Astrocyte of the spinal cord (primary cell): Measurements from ENCODE around the gene MTHFSD.

Source experiments
- DNase-seq: peaks from one replicate; pipeline ENCODE4 v3.0.0; 2011; ENCODE audit warnings: low read depth, low spot score
- H3K4me3 ChIP-seq: 2 replicates; pipeline ENCODE4 v1.5.1; 2011; ENCODE audit warnings: low read depth, mild to moderate bottlenecking, low read length, moderate library complexity
- in situ Hi-C: cut with HindIII; loops from 2 replicates; pipeline ENCODE4 v1.10.0; 2017; ENCODE audit warnings: low sequenced_read_pairs
- TF ChIP-seq, protein P1 (sequence below): IDR thresholded peaks from 2 replicates; pipeline ENCODE4 v1.5.1; 2012; ENCODE audit warnings: low read depth, mild to moderate bottlenecking, low read length, inconsistent platforms

Gene MTHFSD

GRCh38 chr16:86558355-86559193 is 3.5 kb upstream of the MTHFSD start:
- no peak for DNase-seq
- TF ChIP-seq, protein P1, sequence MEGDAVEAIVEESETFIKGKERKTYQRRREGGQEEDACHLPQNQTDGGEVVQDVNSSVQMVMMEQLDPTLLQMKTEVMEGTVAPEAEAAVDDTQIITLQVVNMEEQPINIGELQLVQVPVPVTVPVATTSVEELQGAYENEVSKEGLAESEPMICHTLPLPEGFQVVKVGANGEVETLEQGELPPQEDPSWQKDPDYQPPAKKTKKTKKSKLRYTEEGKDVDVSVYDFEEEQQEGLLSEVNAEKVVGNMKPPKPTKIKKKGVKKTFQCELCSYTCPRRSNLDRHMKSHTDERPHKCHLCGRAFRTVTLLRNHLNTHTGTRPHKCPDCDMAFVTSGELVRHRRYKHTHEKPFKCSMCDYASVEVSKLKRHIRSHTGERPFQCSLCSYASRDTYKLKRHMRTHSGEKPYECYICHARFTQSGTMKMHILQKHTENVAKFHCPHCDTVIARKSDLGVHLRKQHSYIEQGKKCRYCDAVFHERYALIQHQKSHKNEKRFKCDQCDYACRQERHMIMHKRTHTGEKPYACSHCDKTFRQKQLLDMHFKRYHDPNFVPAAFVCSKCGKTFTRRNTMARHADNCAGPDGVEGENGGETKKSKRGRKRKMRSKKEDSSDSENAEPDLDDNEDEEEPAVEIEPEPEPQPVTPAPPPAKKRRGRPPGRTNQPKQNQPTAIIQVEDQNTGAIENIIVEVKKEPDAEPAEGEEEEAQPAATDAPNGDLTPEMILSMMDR = no peak
- in situ Hi-C loops = loop anchor here (25.0 kb wide), 1 partner anchor 504 kb away; no protein-coding TSS in a partner anchor
- no peak overlapping the region for H3K4me3 ChIP-seq

- no peak overlapping the region for H3K4me3 ChIP-seq
- in situ Hi-C loops = loop anchor here (25.0 kb wide), 1 partner anchor 505 kb away; no protein-coding TSS in a partner anchor
- DNase-seq = no peak
- TF ChIP-seq, protein P1 = no peak
Observed at GRCh38 chr16:86557587-86557986, 2.6 kb upstream of the MTHFSD start.

- H3K4me3 ChIP-seq = no peak overlapping the region
- DNase-seq = no peak
- in situ Hi-C loops = loop anchor here (25.0 kb wide), 1 partner anchor 506 kb away; no protein-coding TSS in a partner anchor
- TF ChIP-seq, protein P1 = no peak
Observed at GRCh38 chr16:86556576-86556975, 1.5 kb upstream of the MTHFSD start.

DNA sequence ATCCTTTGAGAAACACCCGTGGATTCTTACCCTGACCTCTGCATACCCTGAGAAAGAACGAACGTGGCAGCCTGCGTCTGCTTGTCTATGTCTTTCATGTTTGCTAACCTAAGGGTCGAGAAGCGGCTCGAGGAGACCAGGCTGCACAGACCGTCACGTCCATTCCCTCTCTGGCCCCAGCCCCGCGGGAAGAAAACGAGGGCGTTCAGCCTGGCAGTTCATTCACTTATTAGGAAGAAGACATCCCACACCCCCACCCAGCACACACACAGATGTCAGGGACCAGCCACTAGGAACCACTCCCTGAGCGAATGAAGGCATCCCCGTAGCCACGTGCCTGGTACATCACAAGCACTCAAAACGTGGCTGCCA is 655 bp upstream of the MTHFSD start:
- no peak for DNase-seq
- in situ Hi-C loops = loop anchor here (25.0 kb wide), 1 partner anchor 507 kb away; no protein-coding TSS in a partner anchor
- peak overlapping the region; percentile 99 for H3K4me3 ChIP-seq
- TF ChIP-seq, protein P1 = no peak

DNA sequence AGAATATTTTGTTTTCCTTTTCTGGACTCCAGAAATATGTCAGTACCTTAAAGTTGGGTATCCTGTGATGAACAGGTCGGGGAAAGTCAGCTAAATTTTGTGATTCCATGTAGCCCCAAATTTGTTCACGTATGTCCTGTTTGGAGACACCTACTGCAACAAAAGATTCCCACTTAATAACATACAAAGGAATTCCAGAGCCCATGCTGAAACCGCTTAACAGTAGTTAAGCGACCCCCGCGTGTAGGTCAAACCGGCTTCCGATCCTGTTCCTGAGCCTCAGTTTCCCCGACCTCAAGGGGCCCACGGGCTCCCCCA is 477 bp downstream of the MTHFSD start:
- in situ Hi-C loops = loop anchor here (25.0 kb wide), 1 partner anchor 508 kb away; no protein-coding TSS in a partner anchor
- TF ChIP-seq, protein P1 = no peak
- no peak for DNase-seq
- H3K4me3 ChIP-seq = peak overlapping the region; percentile 99

GRCh38 chr16:86553356-86553755 is 1.7 kb downstream of the MTHFSD start:
- DNase-seq = no peak
- TF ChIP-seq, protein P1 = no peak
- H3K4me3 ChIP-seq = no peak overlapping the region
- in situ Hi-C loops = loop anchor here (25.0 kb wide), 1 partner anchor 509 kb away; no protein-coding TSS in a partner anchor
